Measurements from ENCODE around the gene ABHD2. TPM values are rescaled to one million over a fixed set of nuclear protein-coding genes. Genes with fewer than 3 reads are reported as not detected.
"Not testable (repeated sequence)": the region's sequence is repeated elsewhere in the genome, so short reads cannot be mapped to it uniquely, and the experiment has no call there.

The ABHD2 gene
- 32.9 and 45.9 TPM in 2 replicates for total RNA-seq

- no peak for TF ChIP-seq CTCF (conservative IDR thresholded peaks at IDR 0.05; ENCODE audit: low read depth, low read length)
- DNase-seq (ENCODE audit: low read depth) = peak; percentile 99
- H3K4me3 ChIP-seq (ENCODE audit: low read depth, low read length) = peak within 1 kb of the TSS; percentile 94
These were observed at the start of gene ABHD2 for GRCh38 chr15:89087830-89088604. ABHD2 (plus strand) TSS chr15:89088456; CDS start chr15:89116328, 27,872 bp downstream.

DNA sequence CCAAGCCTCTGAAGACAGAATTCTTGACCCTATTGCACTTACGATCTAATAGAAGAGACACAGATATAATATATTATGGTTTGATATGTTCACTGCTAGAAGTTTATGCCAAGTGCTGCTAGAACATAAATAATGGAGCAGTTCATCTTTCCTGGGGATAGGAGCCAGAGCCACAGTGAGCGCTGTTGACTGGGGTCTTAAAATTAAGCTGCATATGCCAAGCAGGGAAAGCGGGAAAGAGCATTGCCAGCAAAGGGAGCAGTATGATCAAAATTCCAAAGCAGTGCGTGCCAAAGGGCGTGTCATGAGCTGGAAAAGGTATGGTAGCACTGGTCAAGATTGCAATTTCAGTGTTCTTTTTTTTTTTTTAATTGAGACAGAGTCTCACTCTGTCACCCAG lies 49.1 kb upstream of the ABHD2 start:
- TF ChIP-seq CTCF (conservative IDR thresholded peaks at IDR 0.05; ENCODE audit: low read depth, low read length) = no peak
- no peak for DNase-seq (ENCODE audit: low read depth)
- no peak overlapping the region for H3K4me3 ChIP-seq (ENCODE audit: low read depth, low read length)

DNA sequence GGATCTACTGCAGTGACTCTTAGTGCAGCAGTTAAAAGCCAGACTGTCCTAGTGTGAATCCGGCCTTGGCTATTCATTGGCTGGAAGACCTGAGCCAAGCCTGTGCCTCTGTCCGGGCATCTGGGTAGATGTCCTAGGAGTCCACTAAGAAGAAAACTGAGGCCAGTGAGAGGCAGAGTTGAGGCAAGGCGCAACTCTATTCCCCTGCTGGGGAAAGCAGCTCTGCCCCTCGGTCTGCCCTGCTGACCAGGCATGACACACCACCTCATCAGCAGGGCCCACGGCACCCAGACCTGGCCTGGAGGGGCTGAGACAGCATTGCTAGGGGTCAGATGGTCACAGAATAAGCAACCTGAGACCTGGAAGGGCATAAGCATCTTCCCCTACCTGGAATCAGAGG lies 46.7 kb upstream of the ABHD2 start:
- no peak for DNase-seq (ENCODE audit: low read depth)
- no peak overlapping the region for H3K4me3 ChIP-seq (ENCODE audit: low read depth, low read length)
- TF ChIP-seq CTCF (conservative IDR thresholded peaks at IDR 0.05; ENCODE audit: low read depth, low read length) = no peak

DNA sequence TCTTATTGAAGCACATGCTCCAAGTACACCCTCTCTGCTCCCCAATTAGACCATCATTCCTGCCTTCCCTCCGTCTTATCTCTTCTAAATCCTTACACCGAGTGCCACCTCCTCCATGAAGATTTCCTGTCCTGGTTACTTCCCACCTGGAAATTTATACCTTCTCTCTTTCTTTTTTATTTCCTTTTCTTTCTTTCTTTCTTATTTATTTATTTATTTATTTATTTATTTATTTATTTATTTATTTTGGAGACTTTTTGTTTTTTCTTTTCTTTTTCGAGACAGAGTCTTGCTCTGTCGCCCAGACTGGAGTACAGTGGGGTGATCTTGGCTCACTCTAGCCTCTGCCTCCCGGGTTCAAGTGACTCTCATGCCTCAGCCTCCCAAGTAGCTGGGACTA lies 45.9 kb upstream of the ABHD2 start:
- no peak for TF ChIP-seq CTCF (conservative IDR thresholded peaks at IDR 0.05; ENCODE audit: low read depth, low read length)
- no peak for DNase-seq (ENCODE audit: low read depth)
- H3K4me3 ChIP-seq (ENCODE audit: low read depth, low read length) = no peak overlapping the region

GRCh38 chr15:89043031-89044002 lies 44.9 kb upstream of the ABHD2 start:
- TF ChIP-seq CTCF (conservative IDR thresholded peaks at IDR 0.05; ENCODE audit: low read depth, low read length) = no peak
- DNase-seq (ENCODE audit: low read depth) = no peak
- H3K4me3 ChIP-seq (ENCODE audit: low read depth, low read length) = no peak overlapping the region

- DNase-seq (ENCODE audit: low read depth) = not testable (repeated sequence)
- peak overlapping the region; percentile 14 for H3K4me3 ChIP-seq (ENCODE audit: low read depth, low read length)
These were observed 39.1 kb upstream of the ABHD2 start for GRCh38 chr15:89049016-89049666.

GRCh38 chr15:89051875-89052274 lies 36.4 kb upstream of the ABHD2 start:
- H3K4me3 ChIP-seq (ENCODE audit: low read depth, low read length) = no peak overlapping the region
- DNase-seq (ENCODE audit: low read depth) = no peak
- no peak for TF ChIP-seq CTCF (conservative IDR thresholded peaks at IDR 0.05; ENCODE audit: low read depth, low read length)

Data from epithelial cell of proximal tubule (primary cell).